Effector CD4-positive, alpha-beta T cell (primary cell): Measurements from ENCODE around the gene WDR46.
"Not testable (repeated sequence)": the region's sequence is repeated elsewhere in the genome, so short reads cannot be mapped to it uniquely, and the experiment has no call there.

ENCODE experiments used
- DNase-seq: peaks from one replicate; pipeline ENCODE4 v3.0.0-alpha.2; 2020

Gene WDR46

DNA sequence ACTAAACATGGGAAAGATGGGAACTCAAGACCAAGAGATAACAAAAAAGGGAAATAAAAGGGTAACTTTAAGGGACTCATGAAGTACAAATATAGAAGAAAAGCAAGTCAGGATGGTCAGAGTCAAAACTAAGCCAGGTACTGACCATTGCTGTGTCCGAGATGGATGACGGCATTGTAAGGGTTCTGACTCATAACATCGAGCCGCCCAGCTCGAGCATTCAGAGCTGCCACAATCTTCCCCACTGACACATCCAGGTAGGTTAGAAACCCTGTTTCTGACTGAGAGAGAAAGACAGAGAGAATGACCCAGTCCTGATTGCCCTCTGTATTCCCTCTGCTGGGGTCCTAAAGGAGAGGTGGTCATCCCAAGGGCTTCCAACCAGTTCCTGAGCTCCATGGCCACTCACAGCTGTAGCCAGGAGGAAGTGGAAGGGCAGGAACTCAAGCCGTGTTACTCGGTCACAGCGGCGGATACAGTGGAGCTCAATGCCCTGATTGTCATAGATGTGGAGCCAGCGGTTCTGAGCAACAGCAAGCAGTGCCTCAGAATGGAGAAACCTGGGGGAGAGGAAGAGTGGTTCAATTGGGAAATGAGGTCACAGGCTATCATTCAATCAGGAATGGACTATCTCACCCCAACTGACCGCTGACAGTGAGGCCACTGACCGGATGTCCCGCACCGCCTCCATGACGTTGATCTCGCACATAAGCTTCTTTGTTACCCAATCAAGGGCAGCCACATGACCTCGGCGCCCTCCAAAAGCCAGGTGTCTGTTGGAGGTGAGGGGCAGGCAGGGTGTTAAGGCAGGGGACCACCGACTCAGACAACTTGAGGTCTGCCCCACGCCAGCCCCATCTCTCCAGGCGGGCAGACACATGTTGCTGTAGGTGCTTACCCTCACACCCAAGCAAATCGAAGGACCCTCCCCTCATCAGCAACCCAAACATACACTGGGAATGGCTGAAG lies 1.8 kb downstream of the WDR46 start:
- no peak for DNase-seq

DNA sequence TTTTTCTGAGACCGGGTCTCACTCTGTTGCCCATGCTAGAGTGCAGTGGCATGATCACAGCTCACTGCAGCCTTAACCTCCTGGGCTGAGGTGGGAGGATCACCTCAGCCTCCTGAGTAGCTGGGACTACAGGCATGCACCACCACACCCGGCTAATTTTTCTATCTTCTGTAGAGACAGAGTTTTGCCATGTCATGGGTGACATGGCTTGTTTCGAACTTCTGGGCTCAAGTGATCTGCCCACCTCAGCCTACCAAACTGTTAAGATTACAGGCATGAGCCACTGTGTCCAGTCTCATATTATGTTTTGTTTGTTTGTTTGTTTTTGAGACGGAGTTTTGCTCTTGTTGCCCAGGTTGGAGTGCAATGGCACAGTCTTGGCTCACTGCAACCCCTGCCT lies 3.8 kb downstream of the WDR46 start:
- not testable (repeated sequence) for DNase-seq

DNA sequence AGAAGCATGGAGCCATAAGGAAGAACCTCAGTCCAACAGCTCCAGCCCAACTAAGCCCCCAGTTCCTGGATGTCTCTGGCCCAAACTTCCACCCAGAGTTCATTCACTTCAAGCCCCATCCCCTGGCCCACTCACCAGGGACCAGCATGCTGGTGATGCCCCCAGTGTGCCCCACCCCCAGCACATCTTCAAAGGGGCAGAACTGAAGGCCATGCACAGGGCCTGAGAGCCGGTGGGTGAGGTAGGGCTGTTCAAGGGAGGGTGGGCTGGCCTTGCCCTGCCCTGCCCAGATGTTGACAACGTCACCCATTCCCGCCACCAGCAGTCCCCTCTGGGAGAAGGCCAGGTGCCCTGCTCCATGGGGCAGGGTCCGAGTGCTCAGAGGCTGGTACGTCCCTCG lies 8.5 kb downstream of the WDR46 start:
- no peak for DNase-seq

DNA sequence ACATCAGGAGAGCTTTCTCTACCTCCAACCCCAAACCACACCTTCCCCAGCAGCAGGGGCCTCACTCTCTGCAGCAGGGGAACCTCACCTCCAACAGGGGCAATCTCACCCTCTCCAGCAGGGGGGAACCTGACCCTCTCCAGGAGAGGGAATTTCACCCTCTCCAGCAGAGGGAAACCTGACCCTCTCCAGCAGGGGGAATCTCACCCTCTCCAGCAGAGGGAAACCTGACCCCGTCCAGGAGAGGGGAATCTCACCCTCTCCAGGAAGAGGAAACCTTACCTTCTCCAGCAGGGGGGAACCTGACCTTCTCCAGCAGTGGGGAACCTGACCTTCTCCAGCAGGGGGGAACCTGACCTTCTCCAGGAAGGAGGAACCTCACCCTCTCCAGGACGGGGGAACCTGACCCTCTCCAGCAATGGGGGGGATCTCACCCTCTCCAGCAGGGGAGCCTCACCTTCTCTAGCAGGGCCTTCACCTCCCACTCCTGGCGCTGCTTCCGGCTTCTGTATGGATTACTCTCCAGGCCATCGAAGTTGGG lies 9.0 kb downstream of the WDR46 start:
- no peak for DNase-seq

DNA sequence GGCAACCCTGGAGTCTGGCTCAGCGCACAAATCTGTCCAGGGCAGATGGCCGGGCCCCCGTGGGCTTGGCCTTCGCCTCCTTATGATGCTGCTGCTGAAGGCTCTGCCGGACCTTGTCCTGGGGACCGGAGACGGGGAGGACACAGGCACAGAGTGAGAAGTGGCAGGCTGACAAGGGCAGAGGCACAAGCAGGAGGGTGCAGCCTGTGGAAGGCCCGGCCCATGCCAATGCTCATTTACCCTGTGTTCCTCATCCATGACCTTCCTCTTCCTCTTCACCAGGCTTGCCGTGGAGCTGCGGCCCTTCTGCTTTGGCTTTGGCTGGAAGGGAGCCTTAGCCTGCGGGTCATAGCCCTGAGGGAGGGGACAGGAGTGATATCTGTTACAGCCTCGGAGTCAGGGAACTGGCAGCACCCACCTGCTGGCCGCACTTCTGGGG lies 9.8 kb downstream of the WDR46 start:
- DNase-seq = no peak

DNA sequence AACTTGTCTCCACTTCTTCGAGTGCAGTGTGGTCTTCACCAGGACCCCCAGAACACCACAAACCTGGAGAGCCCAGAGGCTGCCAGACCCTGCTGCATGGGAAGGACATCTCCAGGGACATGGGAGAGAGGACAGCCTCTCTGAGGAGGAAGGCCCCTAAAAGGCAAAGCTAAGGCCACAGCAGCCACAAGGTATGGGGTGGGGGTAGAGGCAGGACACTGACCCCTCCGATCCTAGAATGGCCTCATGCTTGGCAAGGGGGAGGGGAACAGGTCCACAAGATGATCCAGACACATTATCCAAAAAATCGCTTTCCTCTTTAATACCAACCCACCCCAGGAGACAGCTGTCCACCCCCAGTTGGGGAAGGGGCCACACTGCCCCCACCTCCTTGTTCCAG lies 10.2 kb downstream of the WDR46 start:
- DNase-seq = no peak

DNA sequence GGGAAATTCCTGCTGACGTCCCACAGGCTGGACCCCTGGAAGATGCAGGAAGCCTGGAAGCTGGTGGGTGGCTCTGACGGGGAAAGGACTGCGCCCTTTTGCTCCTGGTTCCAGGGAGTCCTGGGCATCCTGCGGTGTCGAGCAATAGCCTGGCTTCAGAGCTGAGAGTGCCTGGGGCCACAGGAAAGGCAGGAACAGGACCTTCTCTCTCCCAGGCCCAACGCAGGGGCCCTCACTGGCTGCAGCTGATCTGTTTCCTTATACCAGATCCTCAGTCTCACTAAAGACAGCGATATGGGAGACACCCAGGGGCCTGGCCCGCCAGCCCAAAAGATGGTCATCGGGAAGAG lies 10.7 kb downstream of the WDR46 start:
- no peak for DNase-seq

DNA sequence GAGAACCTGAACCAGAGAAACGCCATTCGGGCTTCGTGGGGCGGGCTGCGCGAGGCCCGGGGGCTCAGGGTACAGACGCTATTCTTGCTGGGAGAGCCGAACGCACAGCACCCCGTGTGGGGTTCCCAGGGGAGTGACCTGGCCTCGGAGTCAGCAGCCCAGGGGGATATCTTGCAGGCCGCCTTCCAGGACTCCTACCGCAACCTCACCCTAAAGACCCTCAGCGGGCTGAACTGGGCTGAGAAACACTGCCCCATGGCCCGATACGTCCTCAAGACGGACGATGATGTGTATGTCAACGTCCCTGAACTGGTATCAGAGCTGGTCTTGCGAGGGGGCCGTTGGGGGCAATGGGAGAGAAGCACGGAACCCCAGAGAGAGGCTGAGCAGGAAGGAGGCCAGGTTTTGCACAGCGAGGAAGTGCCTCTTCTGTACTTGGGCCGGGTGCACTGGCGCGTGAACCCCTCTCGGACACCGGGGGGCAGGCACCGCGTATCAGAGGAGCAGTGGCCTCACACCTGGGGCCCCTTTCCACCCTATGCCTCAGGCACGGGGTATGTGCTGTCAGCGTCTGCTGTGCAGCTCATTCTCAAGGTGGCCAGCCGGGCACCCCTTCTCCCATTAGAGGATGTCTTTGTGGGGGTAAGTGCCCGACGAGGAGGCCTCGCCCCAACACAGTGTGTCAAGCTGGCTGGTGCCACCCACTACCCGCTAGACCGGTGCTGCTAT lies 11.2 kb downstream of the WDR46 start:
- DNase-seq = no peak

DNA sequence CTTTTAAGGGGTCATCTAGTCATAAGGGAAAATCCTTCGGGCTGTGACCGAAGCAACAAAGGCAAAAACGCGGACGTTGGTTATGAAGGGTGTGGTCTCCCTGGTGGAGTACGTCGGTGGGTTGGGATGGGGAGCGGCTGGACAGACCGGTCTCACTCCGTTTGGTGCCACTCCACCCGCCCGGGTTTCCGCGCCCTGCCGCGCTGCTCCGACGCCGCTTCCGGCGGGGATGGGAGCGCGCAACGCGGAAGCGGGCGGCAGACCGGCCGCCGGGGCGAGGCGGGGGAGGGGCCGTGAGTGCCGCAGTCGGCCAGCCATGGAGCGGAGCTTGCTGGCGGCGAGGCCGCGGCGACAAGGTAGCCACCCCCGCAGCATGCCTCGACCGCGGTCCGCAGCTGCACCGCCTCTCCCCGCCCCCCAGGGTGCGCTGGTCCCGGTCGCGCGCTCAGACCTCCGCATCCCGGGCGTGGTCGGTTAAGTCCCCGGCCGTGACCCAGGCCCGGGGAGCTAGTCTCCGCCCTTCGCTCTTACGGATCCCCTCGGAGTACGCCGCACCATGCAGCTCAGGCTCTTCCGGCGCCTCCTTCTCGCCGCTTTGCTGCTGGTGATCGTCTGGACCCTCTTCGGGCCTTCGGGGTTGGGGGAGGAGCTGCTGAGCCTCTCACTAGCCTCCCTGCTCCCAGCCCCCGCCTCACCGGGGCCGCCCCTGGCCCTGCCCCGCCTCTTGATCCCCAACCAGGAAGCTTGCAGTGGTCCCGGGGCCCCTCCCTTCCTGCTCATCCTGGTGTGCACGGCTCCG lies 12.0 kb downstream of the WDR46 start, which contains the start of gene B3GALT4:
Gene B3GALT4 (plus strand): TSS at position 260 of the 799 bp plus-strand sequence. CDS start 297 bp downstream, at position 557.
- DNase-seq = peak; percentile 59

DNA sequence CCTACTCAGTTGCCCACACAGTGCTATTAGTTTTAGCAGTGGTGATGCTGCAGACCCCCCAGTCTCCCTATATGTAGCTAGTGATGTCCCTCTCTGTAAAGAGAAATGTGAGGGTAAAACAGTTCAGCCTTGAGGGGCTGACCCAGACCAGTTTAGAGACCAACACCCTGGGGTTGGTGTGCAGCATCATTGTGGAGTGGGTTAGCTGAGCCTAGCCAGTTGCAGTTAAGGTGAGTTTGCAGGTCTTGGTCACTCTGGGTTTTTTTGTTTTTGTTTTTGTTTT lies 12.5 kb downstream of the WDR46 start:
- no peak for DNase-seq

DNA sequence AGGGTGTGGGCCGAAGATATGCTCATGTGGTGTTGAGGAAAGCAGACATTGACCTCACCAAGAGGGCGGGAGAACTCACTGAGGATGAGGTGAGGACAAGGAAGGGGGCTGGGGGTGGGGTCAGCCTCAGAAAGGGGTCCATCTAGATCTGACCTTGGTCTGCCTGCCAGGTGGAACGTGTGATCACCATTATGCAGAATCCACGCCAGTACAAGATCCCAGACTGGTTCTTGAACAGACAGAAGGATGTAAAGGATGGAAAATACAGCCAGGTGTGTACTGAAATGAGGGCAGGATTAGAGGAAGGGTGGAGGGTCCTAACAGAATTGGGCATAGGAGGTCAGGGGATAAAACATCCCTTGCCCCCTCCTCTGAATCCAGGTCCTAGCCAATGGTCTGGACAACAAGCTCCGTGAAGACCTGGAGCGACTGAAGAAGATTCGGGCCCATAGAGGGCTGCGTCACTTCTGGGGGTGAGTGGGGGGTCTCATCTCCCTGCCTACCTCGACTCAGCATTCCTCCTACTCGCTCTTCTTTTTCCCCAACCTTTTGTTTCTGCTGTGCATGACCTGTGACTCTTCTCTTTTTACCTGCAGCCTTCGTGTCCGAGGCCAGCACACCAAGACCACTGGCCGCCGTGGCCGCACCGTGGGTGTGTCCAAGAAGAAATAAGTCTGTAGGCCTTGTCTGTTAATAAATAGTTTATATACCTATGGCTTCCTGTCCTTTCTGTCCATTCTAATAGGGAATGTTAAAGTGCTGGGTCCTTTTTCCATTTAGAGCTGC lies 13.1 kb downstream of the WDR46 start:
- not testable (repeated sequence) for DNase-seq

DNA sequence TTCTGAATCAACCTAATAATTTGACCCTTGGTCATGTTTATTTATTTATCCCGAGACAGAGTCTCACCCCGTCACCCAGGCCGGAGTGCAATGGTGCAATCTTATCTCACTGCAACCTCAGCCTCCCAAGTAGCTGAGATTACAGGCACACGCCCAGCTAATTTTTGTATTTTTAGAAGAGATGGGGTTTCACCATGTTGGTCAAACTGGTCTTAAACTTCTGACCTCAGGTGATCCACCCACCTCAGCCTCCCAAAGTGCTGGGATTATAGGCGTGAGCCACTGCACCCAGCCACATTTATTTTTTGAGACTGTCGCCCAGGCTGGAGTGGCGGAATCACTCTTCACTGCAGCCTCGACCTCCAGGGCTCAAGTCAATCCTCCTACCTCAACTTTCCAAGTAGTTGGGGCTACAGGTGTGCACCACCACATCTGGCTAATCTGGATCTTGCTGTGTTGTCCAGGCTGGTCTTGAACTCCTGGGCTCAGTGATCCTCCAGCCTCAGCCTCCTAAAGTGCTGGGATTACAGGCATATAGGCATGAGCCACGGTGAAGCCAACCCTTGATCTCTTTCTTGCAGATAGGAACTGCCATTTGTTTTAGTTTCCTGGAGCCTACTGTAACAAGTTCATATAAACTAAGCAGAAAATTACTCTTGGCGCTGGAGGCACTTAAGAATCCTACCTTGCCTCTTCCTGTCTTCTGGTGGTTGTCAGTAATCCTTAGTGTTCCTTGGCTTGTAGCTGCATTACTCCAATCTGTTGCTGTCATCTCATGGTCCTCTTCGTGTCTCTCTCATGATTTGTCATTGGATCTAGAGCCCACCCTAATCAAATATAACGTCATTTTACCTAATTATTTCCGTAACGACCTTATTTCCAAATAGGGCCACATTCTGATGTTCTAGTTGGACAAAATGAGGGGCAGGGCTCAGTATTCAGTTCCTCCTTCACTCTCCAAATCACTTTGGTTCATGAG lies 14.8 kb downstream of the WDR46 start:
- DNase-seq = no peak

DNA sequence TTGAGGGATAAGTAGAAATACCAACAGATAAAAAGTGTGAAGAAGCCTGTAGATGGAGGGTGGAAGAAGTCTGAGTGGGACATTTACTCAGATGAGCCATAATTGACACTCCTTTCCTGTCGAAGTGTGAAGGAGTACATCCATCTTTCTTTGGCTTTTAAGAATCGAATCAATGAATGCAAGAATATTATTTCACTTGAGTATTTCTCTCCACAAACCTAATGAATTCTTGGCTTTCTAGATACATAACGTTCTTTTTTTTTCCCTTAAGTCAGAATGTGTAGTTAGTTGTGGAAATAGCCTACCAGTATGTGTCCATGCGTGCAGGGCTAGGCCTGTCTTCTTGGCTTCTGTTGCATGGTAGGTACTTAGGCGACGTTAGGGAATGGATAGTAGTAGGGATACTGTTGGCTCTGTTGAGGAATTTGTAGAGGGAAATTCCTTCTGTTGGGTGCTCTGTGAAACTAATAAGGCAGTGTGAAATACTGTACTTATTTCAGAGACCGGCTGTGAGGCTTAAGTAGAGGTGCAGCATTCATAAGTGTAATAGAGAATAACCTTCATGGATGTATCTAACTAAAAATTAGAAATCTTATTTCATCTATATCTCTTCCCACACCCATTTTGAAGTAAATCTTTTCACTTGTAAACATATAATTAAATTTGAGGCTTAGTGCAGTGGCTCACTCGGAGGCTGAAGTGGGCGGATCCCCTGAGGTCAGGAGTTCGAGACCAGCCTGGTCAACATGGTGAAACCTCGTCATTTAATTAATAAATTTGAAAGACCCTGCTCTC lies 15.7 kb downstream of the WDR46 start:
- DNase-seq = no peak

DNA sequence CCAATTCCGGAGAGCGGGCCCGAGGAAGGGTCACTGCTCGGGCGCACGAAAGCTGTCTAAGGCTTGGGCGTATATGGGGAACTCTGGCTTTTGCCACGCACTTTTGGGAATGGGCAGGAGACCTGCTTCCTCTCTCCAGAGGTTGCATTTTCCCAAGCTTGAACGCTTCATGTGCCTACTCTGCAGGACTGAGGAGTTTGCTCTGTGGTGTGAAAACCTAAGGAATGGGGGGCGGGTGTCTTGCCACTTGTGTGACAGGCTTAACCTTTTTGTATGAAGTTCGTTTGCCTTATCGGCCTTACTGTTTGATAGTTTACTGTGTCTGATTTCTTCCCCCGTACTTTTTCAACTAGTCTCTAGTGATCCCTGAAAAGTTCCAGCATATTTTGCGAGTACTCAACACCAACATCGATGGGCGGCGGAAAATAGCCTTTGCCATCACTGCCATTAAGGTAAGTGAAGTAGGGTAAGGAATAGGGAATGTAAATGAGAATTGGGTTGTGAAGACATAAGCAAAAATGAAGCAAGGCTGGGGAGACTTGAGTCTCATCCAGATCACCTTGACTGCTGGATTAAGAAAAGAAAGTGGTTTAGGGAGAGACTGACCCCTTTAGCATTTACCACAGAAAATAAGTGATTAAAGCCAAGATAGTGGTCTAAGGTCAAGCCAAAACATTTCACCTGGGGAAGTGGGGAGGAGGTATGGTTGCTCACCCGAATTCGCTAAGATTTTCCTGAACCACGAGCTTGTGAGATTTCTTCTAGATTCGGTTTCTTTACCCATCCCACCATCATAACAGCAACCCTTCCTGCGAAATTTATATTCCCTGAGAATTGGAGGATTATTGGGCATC lies 16.5 kb downstream of the WDR46 start:
- no peak for DNase-seq

DNA sequence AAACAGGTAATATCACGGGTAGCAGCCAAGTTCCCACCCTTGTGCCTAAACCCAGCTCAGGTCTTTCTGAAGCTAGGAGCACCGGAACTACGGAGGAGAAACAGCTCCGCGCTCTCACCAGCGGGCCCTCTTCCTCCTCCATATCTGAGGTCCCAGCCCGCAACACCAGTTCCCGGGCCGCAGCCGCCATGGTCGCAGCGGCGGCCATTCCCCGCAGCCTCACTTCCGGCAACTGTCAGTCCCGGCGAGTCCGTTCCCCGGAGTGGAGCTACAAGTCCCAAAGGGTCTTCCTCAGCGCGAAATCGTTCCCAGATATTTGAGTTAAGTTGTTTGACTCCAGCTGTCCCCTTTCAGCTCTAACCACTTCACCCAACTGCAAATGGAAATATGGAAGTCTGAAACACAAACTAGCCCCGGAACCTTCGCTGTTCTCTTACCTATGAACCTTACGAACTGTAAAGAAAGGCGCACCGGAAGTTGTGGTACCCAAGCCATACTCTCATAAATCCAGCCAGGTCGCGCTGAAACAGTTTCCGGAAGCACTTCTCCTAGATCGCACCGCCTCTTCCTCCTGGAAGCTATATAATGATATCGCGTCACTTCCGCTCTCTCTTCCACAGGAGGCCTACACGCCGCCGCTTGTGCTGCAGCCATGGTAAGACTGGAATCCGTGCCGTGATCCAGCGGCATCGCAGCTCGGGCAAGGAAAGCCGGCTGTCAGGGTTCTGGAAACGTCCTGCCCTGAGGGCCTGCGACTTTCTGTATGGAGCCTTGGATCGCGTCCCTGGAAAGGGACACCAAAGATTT lies 17.4 kb downstream of the WDR46 start, which contains the start of the genes RPS18 and VPS52:
Gene RPS18 (plus strand): TSS at position 608 of the 807 bp plus-strand sequence. CDS start 45 bp downstream, at position 653.
Gene VPS52 (minus strand): TSS at position 409 of the 807 bp plus-strand sequence. CDS start 201 bp downstream, at position 208.
- peak; percentile 89 for DNase-seq

DNA sequence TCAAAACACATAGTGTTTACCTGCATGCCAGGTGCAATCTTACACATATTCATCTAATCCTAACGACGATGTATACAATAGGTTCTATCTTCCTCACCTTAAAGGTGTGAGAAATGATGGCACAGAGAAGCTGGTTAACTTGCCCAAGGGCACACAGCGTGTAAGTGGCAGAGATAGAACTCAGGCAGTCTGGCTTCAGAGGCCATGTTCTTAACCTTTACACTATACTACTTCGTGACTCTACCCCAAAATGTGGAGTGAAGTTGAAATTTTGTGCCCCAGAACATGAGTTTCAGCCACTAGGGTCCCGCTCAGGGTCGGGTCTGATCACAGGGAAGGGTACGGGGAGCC lies 17.9 kb downstream of the WDR46 start:
- DNase-seq = no peak

DNA sequence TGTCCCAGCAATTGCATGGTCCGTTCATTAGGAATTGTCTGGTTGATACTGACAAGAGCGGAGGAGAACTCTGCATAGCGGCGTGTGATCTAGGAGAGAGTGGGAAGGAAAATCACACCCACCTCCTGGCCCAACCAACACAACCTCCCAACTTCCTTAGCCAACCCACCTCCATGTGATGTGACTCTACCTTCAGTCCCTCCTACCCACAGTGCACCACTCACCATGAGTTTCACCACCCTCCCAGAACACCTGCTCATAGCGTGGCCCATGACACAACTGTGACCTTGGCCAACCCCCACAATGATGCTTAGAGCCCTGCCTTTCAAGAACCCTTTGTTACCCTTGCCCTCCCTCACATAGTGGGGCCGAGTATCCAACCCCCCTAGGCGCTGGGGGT lies 25.0 kb downstream of the WDR46 start:
- DNase-seq = no peak

DNA sequence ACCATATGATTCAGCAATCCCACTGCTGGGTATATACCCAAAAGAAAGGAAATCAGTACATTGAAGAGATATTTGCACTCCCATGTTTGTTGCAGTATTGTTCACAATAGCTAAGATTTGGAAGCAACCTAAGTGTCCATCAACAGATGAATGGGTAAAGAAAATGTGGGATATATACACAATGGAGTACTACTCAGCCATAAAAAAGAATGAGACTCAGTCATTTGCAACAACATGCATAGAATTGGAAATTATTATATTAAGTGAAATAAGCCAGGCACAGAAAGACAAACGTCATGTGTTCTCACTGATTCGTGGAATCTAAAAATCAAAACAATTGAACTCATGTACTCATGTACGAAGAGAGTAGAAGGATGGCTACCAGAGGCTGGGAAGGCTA lies 26.5 kb downstream of the WDR46 start:
- DNase-seq = not testable (repeated sequence)
